GM19023 (cell line): Measurements from ENCODE around the gene PDK2.
A peak's percentile ranks its signal among the peaks of the same experiment; 100 is the strongest.

Experiments
- ATAC-seq: cut with Tn5 transposase; IDR thresholded peaks from one replicate; pipeline ENCODE4 v1.9.1; 2021; ENCODE audit warnings: mild to moderate bottlenecking, moderate library complexity; ENCODE audit not compliant: unreplicated experiment

Gene PDK2

DNA sequence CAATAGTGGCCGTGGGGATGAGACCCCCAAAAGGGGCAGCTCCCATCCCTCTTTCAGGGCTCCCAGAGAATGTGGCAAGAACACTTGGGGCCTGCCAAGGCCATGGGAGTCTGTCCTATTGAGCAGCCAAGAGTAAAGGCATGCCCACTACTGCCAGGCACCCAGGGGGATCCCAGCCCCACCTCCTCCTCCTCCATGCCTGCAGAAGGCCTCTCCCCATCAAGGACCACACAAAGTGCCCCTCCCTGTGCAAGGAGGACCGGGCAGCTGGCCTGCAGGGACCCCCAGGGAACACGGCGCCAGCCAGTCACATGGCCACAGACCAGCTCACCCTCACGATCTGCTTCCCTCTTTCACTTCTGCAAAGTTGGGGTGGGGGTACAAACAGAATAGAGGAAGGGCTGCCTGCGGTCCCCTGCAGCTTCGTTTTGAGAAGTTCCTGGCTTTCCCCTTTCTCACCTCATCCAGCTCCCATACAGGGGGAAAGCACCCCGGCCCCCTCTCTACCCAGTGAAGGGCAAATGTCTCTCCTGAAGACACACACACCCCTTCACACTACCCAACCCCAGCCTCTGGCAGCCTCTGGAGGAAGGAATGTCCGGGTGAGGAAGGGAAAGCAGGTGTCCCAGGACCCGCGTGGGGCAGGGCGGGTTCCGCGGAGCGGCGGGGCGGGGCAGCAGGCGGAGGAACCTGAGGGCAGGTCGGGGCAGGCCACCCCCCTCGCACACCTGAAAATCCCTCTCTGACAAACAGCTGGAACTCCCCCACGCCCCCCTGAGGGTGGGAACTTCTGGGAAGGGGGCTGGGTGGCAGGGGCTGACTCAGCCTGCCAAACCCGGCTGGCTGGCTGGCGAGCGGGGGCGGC lies 53.3 kb downstream of the PDK2 start:
- peak; percentile 43 for ATAC-seq

DNA sequence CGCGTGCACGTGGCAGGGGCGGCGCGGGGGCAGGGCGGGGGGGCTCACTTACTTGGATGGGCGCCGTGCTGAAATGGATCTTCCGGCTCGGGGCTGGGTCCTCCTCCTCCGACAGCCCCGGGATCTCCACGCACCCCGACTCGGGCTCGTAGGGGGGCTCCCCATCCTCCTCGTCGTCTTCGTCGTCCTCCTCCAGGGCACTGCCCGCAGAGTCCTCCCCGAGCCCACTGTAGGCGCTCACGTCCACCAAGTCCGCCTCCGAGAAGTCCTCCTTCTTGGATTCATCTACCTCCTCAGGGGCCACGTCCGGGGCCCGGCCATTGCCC lies 53.9 kb downstream of the PDK2 start:
- ATAC-seq = no peak

DNA sequence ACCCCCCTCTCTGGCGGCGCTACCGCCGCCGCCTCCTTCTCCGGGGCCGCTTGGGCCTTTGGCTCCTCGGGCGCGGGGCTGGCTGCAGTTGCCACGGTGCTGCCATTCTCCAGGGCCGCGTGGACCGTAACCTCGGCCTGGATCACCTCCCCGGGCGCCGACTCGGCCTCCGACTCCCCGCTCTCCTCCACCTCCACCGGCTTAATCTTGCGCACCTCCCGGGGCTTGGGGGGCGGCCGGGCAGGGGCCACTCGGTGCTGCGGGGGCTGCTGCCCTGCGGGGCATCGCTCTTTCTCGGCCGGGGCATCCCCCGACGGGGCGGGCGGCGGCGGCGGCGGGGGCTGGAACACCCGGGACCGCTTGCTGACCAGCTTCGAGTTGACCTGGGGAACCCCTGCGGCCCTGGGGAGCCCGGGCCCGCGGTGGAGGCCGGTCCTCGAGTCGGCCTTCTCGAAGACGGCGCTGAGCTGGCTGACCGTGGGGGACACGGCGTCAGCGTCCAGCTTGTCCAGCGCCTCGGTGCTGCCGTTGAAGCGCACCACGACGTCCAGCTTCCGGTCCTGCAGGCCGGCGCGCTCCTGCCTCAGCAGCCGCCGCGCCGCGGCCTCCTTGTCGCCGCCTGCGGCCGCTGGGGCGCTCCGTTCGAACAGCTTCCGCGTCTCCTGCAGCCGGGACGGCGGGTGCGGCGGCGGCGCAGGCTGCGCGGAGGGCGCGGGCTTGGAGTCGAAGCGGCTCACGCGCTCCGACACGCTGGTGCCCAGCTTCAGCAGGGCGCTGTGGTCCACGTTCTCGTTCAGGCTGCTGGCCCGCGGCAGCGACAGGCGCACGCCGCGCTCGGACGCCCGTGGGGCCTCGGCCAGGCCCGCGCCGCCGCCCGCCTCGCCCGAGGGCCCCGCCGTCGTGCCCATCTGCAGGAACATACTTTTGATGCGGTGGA lies 54.5 kb downstream of the PDK2 start:
- no peak for ATAC-seq

DNA sequence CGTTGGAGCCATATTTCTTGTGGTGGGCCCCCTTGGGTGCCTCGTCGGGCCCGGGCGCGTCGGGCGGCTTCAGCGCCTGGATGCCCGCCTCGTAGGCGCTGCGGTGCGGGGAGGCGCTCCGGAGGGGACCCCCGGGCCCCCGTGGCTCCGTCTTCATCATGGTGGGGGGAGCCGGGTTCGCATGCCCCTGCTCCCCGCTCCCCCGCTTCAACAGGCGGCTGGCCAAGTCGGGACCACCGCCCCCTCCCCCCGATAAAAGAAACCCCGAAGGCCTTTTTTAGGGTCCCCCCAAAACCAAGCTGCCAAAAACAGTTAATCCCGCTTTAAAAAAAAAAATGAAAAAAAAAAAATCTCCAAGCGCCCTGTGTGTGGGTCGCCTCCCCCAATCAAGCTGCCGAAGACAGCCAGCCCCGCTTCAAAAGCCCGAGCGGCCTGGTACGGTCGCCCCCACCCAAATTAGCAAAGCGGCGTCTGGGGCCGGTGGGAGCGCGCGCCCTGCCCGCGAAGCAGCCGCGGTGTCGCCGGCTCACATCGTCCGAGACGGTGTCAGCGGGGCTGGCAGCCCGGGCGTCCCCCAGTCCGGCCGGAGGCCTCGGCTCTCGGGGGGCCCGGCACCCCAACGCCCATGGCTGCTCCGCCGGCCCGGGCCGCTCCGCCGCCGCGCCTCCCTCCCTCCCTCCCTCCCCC lies 55.3 kb downstream of the PDK2 start, which contains the start of gene PPP1R9B:
PPP1R9B (minus strand) TSS at position 324 of the 687 bp plus-strand sequence; CDS start at position 160, 164 bp downstream.
- ATAC-seq = no peak

DNA sequence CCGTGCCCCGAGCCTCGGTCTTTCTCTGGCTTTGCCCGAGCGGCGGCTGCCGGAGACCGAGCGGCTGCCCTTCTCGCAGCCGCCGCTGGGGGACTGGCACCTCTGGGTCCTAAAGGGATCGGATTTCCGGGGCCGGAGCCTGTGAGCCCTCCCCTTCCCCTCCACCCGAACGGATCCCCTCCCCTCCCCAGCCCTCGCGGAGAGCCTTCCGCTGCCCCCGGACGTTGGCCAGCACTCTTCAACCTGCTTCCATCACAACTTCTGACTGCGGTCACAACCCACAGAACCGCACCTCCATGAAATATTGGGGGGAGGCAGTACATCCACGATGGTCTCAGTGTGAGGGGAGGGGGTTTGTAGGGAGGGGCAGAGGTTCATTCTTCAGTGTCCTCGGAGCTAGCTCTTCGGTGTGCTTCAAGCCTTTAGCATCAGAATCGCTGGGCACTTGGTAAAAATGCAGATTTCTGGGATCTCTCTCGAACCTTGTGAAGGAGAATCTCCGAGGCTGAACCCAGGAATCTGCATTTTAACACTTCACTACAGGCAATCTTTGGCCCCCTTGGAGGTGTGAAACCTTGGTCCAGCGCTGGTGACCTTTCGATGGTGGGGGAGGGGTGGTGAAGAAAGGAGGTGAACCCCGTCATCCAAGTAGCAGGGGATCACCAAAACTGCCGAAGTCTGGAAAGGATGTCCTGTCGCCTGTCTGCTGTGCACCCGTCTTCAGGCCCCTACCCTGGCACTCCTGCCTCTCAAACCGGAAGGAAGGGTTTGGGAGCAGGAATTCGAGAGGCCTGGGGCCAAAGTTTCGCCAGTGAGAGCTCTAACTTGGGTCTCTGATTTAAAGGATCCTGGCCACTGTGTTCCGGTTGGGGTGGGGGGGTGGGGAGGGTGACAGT lies 56.1 kb downstream of the PDK2 start:
- peak; percentile 32 for ATAC-seq

DNA sequence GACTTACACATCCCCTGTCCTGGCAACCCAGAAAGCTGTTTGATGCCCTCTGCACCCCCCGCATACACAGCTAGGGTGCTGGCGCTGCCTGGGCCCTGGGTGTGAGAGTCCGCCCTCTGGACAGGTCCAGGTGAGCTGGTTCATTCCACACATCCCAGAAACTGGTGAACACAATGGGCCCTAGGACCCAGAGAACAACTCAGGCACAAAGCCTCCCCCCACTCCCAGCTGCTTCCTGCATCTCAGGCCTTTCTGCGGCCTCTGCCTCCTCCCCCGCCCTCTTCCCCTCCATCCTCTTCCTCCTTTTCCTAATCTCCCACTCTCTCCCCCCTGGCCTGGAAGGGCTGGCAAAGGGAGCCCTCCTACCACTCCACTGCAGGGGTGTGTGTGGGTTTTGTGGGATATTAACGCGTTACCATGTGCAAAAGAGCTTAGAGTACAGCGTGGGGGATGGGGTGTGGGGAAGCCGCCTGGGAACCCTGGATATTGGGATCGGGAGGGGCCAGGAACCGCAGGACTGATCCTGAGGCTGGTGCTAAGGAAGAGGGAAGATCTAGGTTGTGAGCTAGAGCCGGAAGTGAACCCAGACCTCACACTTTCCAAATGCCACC lies 56.9 kb downstream of the PDK2 start:
- ATAC-seq = no peak

DNA sequence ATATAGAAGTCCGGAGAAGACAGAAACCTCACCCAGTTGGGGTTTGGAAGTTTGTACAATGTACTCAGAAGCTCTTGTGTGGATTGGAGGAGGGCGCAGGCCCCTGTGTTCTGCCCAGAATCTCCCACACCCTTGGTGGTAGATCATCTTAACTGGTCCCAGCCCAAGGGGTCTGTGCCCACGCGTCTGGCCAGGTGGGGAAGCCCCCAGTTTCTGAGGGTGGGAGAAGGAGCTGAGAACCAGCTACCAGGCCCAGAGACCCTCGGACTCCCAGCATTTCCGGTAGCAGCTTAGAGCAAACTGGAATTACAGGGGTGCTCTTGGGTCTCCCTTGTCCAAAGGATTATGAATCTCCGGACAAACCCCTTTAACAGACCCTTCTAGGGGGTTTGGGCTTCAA lies 57.6 kb downstream of the PDK2 start:
- ATAC-seq = no peak

DNA sequence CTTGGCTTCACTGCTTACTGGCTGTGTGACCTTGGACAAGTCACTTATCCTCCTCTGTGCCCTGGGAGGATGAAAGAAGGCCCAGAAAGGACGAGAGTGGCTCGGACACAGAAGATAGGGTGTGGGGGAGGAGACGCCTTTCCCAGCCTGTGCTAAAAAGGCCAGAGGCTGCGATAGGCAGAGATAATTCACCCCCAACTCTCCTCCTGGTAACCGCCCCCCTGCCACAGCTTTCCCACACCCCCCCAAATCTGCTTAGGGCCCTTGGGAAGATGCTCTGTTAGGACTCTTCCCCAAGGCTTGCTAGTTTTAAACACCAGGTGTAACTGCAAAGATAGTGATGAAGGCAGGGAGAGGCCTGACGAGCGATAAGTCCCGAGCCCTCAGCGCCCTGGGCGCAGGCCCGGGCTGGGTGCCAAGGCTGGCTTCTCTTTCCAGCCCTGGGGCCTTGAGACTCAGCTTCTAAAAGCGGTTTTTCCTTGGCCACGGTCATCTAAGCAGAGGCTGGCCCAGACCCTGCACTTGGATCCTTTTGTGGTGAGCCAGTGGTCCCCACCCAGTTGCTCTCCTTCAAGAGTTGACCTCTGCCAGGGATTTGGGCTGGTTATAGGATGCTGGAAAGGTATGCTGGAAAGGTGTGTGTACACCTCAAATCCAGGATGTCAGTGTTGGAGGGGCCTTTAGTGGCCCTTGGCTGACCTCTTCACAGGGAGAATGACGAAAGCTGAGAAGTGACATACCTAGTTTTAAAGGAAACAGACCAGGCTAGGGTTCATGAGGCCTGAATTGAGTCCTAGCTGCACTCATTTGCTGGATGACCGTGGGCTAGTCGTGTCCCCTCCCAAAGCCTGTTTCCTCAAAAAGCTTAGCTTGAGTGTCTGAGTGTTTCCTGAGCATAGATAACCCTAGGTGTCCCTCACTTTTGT lies 58.8 kb downstream of the PDK2 start:
- ATAC-seq = no peak

DNA sequence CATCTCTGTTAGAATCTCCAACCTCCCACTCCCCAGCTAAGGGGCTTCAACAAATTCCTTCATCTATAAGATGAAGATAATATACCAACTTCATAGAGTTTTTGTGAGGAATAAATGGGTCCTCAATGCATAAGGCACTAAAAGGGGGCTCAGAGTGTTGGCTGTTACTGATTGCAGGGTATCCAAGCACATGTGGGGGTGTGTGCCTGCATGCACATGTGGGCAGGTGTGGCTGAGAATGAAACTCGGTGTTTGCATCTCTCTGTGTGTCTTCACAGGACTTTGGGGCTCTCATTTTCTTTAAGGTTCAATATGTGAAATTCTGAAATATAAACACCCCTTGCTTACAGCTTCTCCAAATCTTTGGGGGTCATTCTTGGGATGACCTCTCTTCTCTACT lies 59.5 kb downstream of the PDK2 start:
- ATAC-seq = peak; percentile 41

DNA sequence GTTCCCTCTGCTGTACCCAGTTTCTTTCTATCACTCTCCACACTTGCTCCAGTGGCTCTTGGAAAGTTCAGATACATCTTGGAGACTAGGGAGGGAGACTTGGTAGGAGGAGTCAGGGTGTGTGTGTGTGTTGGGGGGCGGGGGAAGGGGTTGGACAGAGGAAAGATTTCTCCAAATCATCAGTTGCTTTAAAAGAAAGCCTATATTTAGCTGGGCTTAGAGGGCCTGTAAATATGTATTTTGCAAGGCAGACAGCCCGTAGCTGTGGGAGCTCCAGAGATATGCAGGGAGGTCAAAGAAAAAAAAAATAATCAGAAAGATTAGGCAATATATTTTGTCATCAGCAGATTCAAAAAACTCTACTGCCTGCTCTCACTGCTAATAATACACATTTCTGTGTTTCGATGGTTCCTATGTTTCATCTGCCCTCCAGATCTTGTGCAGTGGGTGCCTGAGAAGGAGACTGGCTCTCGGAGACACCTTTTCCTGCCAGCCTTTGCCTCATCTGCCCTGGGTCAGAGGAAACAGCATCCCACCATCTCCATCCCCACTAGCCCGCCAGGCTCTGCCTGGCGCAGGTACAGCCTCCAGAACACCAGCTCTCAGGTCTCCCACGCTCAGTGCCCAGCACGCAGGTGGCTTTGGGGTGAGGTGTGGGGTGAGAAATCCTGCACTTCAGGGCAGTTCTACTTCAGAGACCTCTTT lies 60.1 kb downstream of the PDK2 start:
- no peak for ATAC-seq

DNA sequence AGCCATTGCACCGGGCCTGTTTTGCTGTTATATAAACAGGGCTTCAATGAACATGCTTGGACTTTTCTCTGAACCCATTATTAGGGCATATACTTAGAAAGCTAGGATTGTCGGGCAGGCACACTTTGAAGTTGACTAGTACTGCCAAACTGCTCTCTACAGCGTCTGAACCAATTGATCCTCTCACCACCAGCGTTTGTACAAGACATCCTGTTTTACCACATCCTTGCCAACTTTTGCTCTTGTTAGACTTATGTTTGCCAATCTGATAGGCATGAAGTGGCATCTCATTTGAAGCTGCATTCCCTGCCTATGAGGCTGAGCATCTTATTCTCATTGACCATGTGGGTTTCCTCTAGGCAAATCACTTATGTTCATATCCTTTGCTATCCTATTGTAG lies 62.7 kb downstream of the PDK2 start:
- ATAC-seq = no peak

DNA sequence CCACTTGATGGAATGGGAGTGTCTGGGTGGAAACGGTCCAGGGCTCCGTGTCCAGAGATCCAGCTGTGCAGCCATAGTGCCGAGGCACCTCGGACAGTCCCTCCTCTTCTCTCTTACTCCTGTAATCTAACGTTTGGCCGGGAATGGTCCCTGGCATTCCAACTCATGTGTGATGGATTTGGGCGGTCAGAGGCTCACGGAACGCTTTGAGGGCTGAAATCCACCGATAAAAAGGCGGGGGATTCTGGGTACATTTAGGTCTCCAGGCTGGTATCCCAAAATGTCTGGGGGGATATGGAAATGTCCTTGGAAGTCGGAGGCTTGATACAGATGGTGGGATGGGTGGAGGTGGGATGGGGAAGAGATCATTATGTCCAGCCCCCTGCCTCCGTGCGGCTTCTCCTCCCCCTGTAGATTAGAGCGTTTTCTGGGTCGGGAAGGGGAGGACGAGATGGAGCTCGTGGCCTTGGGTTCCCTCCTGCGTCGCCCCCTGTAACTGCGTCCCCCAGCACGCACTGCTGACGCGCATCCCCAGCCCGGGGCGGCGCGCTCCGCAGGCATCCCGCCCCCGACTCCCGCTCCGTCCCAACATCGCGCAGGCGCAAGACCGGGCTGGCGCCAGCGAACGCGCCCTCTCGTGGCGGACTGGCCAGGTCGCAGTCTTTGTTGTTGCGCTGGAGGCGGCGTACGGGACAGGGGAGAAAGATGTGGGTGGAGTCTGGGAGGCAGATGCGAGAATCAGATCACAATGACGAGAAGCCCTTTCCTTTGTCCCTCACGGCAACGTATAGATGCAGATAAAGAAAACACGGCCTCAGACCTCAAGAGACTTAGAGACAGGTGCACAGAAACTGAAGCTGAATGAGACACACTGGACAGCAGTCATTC lies 66.1 kb downstream of the PDK2 start:
- peak; percentile 76 for ATAC-seq
